GM19351 (cell line): ENCODE data around the gene PRKG1.
A peak's percentile ranks its signal among the peaks of the same experiment; 100 is the strongest.

Experiments used
- ATAC-seq: cut with Tn5 transposase; IDR thresholded peaks from one replicate; pipeline ENCODE4 v1.9.1; 2021; ENCODE audit warnings: mild to moderate bottlenecking, moderate library complexity; ENCODE audit not compliant: unreplicated experiment

The PRKG1 gene

DNA sequence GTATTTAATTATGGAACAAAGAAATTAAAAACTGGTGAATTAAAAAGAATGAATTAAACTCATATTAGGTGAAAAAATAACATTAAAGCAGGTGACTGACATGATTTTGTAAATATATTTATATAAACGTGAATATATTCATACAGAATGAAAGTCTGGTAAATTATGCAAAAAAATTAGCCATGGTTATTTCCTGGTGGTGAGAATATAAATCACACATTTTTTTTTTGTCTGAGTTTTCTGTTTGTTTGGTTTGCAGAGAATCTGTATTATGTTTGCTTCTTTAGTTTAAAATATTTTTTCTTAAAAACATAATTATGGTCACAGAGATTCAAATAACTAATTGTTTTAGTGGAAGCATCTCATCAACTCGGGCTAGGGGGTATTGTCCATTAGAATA lies 698.1 kb downstream of the PRKG1 start:
- no peak for ATAC-seq

DNA sequence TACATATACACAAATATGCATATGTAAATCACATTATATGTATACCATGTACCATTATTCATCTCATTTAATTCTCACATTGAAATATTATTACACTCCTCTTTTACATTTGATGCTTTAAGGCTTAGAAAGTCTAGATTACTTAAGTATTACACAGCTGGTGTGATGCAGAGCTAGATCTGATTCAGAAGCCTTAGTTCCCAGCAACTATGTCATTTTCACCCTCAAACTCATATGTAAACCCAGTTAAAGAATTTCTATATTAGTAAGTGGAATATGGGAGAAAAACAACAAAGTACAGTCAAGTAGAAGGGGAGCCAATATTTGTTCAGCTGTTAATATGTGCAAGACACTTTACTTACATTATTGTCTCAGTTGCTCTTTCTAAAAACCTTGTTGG lies 699.4 kb downstream of the PRKG1 start:
- ATAC-seq = no peak

DNA sequence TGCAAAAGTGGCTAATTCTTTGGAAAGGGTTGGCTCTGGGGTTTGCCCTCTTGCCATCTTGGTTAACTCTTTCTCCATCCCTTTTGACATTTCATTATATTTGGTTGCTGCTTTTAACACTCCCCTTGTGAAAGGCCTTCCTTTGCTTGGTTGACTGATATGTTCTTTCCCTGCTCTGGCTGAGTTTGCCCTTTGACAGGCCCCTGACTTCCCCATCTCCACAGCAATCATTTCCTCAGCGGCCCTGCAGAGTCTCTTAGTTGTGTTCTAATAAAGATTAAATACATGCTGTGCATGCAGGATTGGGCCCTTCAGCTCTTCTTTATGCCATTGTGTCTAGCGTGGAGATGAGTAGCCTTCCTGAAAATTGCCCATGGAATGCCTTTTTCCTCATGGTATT lies 709.7 kb downstream of the PRKG1 start:
- ATAC-seq = no peak

DNA sequence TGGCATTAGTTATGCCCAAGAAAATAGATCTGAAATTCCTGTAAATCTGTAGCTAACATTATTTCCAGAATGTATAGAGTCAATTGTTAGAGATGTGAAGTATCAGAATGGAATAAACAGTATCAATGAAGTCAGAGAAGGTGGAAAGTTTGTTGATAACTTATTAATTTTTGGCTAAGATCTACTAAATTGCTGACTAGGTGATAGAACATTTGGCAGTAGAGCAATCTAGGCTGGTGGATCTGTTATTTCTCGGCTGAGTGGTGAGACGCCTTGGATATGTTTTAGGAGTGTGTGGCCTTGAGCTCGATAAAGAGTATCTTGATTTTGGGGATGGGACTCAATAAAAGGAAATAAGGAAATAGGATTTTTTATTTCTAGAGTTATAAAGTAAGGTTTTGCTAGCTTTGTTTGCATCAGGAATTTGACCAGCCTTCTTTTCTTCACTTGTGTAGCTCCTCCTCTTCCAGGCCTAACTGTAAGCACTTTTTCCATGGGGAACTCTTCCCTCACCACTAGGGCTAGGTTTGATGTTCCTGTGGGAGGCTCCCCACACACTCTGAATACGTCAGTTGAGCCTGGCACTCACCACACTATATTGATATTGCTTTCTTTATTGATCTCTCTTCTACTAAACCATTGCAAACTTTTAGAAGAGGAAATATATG lies 711.9 kb downstream of the PRKG1 start:
- ATAC-seq = no peak

DNA sequence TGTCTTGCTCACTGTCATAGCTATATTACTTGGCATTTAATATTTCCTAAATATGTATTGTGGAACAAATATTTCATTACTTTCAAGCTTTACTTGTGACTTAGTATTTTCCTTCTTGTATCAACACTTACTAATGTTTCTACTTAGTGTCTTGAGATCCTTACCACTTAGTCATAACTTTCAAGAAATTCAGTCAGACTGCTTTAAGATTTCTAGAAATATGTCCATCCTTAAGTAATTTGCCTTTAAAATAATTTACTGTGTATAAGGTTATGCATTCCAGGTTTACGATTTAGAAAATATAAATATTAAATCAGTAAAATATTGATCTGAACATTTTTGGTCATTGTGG lies 712.4 kb downstream of the PRKG1 start:
- ATAC-seq = no peak

DNA sequence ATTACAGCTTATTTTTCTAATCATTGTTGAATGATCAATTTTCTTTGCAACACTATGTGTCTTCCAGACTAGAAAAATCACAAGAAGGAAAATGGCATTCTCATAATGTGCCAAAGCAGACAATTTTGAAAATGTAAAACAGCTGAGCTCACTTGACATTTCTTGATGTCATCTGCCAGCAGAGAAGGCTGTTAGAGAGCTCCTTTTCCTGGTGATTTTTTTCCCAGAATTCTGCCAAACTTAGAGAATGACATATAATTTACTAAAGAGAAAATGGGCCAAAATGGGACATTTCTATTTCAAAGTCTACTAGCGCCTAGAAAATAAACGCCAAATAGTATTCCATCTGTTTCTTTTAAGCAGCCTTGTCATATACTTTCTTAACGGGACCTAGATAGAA lies 714.0 kb downstream of the PRKG1 start:
- ATAC-seq = no peak

DNA sequence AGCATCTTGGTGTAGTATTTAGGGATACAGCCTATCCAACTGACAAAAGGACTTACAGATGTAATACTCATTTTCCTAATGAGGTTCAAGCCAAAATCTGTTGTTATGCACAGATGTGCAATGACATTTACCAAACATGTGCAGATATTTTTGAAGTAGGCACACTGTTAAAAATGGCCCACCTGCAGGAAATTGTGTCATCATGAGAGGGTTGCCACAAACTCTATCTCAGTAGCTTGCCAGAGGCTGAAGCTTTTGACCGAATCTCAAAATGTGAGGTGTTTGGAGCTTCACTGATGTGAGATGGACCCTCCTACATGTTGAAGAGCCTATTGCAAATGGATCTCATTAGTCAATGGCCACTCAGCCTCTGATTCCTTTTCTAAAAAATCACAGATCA lies 714.8 kb downstream of the PRKG1 start:
- ATAC-seq = no peak

DNA sequence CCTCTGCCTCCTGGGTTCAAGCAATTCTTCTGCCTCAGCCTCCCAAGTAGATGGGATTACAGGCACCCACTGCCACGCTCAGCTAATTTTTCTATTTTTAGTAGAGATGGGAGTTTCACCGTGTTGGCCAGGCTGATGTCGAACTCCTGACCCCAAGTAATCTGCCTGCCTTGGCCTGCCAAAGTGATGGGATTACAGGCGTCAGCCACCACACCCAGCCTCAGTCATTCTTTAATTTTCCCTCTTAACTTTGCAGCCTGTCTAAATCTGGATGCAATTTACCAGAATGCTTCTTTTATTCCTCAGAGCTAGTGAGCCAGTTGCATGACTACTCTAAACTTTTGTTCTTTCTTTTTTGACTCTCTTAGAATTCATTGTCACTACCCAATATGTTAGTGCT lies 715.6 kb downstream of the PRKG1 start:
- no peak for ATAC-seq

DNA sequence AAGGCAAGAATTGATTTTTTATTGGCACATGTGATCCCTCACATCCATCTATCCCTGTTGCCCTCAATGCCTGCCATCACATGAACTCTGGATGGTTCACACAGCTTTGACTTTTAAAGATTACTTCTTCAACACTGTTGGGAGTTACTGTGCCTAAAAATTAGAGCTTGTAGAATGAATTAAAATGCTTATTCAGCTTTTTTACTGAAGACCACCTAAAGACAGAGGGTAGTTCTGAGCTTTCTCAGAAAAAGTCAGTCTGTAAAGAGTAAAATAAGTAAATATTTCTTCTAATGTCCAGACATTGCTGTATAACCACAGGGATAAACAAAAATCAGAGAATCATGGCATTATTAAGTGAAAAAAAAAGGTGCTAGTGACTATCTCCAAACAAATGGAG lies 718.4 kb downstream of the PRKG1 start:
- ATAC-seq = no peak

DNA sequence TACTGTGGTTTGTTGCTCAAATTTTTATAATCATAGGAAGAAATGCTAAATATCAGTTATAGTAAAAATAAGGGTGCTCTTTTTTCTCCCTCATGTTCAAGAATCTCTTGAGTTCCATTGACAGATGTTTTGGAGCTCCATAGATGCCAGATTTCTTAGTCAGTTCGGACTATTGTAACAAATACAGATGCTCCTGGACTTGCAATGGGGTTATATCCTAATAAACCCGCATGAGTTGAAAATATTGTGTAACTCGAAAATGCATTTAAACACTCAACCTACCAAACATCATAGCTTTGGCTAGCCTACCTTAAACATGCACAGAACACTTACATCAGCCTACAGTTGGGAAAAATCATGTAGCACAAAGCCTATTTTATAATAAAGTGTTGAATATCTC lies 725.8 kb downstream of the PRKG1 start:
- ATAC-seq = no peak

DNA sequence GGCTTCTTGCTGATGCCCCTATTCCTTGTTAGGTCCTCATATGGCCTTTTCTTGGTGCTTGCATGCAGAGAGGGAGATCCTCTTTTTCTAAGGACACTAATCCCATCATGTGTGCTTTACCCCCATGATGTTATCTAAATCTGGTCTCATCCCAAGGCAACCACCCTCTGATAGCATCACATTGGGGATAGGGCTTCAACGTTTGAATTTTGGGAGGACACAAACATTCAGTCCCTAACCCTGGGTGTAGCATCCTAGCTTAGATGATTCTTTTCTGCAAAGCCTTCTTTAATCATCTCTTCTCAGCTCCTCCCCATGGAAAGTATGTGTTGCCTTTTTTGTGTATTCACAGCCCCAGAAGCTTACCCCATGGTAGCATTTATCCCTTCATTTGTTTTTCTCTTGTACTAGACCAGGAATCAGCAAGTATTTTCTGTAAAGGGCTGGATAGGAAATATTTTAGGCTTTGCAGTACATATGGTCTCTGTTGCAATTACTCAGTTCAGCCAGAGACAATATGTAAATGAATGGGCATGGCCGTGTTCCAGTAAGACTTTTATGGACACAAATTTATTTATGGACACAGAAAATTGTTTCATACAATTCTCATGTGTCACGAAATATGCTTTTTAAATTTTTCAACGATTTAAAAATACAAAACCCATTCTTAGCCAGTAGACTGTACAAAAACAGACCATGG lies 726.6 kb downstream of the PRKG1 start:
- no peak for ATAC-seq

DNA sequence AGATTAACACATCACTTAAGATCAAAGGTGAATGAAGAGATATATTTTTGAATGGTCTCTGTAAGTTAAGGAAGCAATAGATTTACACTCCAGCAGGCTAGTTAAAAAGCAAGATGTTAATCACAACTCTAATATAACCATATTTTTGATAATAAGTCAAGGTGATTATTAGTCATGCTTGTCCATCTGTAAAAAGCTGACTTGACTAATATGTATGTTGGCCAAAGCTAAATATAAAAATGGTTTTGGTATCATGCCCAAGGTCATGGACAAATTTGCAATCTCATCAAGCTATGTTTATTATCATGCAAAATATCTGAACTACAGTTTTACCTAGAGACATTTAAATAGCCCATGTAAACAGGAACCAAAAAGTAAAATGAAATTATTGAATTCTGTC lies 727.7 kb downstream of the PRKG1 start:
- ATAC-seq = no peak

DNA sequence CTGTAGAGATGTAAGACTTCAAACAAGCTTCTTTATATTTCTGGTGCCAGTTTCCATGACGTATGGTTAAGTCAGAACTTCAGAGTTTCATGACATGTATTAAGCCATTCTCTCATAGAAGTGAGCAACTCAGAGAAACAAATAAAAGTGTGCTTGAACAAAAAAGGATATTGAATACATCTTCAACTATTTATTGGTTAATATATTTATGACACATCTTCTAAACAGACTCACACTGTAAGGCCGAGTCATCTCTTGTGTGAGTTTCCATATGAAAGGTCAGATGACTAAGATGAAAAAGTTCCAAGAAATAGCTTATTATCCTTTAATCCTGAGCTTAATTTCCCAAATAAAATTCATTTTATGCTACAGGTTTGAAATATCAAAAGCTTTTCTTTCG lies 730.6 kb downstream of the PRKG1 start:
- no peak for ATAC-seq

DNA sequence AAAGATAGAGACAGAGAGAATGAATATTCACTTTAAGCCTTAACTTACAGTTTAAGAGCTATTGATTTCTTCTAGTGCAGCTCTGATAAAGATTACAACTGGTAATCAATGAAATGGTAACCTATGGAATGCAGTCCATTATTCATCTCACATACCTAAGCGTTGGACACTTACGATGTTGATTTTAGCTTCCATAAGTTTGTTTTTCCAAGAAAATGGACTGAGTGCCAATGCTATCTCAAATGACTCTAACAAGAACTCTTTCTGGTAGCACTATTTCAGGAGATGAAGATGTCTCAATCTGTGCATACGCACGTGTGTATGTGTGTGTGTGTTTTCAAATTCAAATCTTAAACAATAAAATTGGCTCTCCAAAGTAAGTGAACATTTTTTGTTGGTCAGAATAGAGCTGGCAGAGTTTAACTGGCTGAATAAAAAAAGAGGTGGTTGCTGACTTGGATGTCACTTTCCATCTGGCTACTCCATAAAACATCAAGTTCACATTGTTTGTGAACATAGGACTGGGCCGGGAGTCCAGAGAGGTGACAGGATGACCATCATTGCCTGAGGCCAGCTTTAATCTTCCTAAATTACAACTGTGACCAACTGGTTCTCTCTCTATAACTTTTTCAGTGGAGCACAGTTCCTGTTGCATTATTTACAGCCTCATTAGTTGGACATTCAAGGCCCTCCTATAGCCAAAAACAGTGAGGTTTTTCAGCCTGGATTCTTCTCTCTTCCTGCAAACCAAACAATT lies 732.0 kb downstream of the PRKG1 start:
- no peak for ATAC-seq

DNA sequence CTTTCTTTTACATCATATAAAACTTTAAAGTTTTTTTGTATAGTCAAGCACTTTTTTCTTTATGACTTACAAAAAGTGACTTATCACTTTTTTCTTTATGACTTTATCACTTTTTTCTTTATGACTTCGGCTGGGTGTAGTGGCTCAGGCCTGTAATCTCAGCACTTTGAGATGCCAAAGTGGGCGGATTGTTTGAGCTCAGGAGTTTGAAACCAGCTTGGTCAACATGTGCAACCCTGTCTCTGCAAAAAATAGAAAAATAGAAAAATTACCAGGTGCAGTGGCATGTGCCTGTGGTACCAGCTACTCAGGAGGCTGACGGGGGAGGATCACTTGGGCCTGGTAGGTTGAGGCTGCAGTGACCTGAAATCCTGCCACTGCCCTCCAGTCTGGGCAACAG lies 733.9 kb downstream of the PRKG1 start:
- ATAC-seq = no peak

DNA sequence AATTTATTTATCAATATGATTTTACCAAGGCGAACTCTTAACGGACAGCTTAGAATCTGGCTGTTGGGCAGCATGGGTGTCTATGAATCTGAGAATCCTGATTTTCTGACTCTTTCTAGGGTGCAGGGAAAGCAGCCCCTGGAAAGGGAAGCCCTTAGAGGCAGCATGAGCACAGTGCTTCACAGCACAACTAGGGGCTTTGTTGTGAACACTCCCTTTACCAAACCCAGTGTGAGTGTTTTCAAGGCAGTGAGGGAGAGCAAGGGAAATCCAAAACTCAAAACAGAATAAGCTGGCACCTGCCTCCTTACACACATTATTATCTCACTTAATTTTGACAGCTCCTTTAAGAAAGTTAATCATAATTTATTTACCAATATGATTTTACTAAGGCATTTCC lies 741.4 kb downstream of the PRKG1 start:
- no peak for ATAC-seq

DNA sequence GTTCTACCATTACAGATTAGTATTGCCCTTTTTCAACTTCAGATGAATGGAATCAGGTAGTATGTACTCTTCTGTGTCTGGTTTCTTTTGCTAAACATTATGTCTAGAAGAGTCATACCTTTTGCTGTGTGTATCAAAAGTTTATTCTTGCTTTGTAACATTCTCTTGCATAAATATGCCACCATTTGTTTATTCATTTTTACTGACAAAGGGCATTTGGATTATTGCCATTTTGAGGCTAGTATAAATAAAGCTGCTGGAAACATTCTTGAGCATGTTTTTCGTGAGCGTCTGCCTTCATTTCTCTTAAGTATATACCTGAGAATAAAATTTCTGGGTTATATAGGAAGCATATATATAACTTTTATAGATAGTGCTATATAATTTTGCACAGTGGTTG lies 746.8 kb downstream of the PRKG1 start:
- no peak for ATAC-seq

DNA sequence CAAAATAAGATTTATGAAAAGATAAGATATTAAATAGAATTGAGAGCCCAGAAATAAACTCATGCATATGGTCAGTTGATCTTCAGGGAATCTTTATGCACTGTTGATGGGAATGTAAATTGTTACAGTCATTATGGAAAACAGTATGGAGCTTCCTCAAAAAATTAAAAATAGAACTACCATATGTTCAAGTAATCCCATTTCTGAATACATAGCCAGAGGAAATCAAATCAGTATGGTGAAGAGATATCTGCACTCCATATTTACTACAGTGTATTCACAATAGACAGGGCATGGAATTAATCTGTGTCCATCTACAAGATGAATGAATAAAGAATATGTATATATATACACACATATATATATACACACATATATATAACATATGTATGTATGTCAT lies 747.5 kb downstream of the PRKG1 start:
- ATAC-seq = no peak

DNA sequence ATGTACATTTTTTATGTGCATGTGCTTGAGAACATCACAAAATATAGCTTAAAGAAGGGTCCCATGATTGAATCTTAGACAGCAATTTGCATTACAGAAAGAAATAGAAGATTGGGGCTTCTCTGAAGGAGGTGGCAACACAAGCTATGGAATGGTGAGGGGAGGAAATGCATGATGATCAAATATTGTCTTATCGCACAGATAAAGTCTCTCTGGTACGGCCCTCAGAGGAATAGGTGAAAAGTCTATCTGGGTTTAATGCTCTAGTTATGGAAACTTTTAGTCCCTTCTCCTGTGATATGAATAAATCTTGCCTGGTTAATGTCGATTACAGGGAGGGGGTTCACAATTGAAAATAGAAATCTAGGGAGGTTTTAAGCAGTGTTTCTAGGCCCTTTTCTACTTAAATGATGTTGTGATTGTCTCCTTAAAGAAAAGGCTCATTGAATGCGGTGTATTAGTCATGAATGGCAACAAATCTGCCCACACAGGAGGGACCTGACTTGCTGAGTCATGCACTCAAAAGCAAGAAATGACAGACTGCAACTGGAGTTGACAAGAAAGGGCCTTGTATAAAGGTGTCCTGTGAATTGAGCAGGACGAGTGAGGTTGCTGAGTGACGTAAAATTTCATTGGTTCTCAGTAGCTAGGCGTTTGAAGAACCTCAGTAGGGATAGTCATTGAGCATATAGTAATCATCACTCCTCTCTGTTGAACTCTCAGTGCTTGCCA lies 758.5 kb downstream of the PRKG1 start:
- ATAC-seq = peak; percentile 79

DNA sequence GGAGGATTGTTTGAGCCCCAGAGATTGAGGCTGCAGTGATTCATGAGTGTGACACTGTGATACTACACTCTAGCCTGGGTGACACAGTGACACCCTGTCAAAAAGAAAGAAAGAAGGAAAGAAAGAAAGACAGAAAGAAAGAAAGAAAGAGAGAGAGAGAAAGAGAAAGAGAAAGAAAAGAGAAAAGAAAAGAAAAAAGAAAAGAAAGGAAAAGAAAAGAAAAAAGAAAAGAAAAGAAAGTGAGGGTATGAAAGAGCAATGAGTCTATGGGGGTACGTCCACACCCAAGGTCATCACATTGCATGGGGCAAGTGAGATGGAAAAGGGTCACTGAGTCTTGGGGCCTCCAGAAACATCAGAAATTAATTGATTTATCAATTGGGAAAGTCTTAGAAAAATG lies 760.3 kb downstream of the PRKG1 start:
- no peak for ATAC-seq

DNA sequence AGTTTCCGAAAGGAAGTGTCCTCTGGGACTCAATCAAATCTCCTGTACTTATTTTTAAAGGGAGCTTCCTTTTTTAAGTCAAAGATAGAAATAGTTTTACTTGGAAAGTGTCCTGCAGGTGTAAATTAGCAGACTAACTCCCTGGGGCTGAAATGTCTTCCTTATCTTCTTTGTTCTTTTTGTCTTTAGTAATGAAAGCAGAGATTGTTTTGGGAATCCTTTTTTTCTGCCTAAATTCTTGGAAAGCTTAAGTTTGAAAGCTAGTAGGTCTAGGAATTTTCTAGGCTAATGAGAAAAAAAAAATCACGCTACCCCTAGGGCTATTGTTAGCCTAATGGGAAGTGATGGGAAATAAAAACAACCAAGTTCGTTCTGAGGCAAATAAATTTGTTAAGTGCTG lies 764.2 kb downstream of the PRKG1 start:
- no peak for ATAC-seq

DNA sequence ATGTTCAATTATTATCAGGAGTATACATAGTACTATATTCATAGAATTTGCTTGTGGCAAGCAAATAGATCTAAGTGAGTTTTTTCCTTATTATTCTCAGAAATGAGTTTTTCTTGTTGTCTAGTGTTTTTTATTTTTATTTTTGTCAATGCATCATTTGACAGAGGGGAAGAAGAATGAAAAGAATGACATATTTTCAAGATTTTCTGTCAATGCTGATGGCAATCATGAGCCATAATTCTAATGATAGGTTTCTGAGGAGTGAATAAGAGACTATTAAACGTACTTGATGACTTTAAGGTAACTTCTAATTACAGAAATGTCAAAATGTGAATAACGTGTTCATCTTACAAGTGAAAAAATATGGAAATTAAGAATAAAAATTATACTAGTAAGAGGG lies 769.7 kb downstream of the PRKG1 start:
- no peak for ATAC-seq
